Forelimb muscle (tissue), 1 donor: ENCODE data around the gene D2HGDH. TPM values are rescaled to one million over a fixed set of nuclear protein-coding genes. Genes with fewer than 3 reads are reported as not detected.
"Not testable (repeated sequence)": the region's sequence is repeated elsewhere in the genome, so short reads cannot be mapped to it uniquely, and the experiment has no call there.

Source experiments
- DNase-seq: peaks from one replicate; pipeline ENCODE4 v3.0.0-alpha.2; 2013; ENCODE audit warnings: low read depth
- polyA plus RNA-seq: library from polyadenylated mRNA; unstranded; fragments of 120-200 nt; gene quantifications from one replicate; pipeline ENCODE4 v1.2.1, GENCODE V29; 2013; ENCODE audit not compliant: insufficient read length

Gene D2HGDH
- polyA plus RNA-seq, 1 donor = 24.9 TPM

- no peak for DNase-seq
Observed at GRCh38 chr2:241724975-241725870, 9.2 kb upstream of the D2HGDH start.

DNA sequence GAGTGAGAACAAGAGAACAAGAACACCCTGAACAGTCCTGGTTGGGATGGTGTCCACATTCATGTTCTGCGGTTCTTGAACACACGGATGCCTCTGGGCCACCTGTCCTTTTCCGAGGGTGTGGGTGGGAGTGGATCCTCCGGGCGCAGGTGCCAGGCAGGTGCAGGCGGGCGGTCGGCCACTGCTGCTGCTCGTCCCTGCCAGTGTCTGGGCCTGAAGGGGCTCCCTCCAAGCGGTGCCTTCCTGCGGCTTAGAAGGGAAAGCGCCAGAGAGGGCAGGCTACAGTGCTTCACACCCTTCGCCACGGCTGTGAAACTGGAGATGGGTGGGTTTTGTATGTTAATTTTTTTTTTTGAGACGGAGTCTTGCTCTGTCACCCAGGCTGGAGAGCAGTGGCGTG, 8.0 kb upstream of the D2HGDH start:
- DNase-seq = no peak

DNA sequence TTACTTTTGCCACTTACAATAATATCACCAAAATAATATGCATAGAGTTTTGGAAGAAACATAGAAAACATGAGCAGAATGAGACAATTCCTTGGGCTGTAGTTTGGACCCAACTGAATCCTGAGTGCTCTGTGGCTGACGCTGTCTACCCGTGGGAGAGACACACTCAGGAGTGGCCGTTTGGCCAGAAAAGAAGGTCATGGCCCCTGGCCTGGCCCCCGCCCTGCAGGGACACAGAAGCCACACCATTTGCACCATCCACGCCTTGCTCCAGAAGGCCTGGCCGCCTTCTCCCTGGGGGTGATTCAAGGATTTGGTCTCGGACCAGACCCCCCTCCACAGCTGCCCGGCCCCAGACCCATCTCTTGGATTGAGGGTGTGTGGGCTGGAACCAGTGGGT, 6.4 kb upstream of the D2HGDH start:
- DNase-seq = no peak

DNA sequence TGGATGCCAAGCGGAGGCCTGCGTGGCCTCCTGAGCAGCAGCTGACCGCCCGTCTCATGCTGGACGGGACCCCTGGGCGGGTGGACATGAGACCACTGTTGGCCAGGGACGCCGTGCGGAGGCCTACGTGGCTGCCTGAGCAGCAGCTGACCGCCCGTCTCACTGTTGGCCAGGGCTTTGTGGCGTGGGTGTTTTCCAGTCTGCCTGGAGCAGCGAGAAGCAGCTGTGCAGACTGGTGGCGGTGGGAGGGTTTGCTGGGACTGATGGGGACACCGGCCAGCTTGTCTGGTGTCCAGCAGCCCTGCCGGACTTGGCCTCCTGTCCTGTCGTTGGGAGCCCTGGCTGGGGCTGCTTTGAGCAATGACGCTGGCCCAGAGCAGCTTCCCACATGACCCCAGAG, 5.8 kb upstream of the D2HGDH start:
- DNase-seq = no peak

DNA sequence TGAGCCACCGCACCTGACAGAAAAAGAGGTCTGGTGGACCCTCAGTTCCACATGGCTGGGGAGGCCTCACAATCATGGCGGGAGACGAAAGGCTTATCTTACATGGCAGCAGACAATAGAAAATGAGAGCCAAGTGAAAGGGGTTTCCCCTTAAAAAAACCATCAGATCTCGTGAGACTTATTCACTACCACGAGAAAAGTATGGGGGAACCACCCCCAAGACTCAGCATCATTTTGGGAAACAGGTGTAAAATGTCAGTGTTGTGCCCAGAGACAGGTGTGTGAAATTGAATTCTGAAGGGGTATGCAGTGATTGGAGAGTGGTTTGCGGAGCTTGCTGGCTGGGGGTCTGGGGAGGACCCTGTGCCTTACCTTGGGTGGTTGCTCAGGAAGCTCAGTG, 4.6 kb upstream of the D2HGDH start:
- DNase-seq = no peak

DNA sequence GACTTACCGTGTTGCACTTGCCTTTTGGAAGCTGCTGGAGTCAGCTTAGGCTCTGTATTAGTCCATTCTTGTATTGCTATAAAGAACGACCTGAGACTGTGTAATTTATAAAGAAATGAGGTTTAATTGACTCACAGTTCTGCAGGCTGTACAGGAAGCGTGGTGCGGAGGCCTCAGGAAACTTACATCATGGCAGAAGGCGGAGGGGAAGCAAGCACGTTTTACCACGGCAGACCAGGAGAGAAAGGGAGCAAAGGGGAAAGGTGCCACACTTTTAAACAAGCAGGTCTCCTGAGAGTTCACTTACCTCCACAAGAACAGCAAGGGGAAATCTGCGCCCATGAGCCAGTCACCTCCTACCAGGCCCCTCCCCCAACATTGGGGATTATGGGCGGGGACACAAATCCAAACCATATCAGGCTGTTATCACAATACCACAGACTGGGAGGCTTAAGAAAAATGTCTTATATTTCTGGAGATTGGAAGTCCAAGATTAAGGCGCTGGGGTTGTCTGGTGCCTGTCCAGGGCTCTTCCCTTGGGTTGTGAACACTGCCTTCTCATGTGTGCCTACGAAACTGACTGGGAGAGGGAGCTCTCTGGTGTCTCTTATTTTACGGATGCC, 3.6 kb upstream of the D2HGDH start:
- DNase-seq = no peak

DNA sequence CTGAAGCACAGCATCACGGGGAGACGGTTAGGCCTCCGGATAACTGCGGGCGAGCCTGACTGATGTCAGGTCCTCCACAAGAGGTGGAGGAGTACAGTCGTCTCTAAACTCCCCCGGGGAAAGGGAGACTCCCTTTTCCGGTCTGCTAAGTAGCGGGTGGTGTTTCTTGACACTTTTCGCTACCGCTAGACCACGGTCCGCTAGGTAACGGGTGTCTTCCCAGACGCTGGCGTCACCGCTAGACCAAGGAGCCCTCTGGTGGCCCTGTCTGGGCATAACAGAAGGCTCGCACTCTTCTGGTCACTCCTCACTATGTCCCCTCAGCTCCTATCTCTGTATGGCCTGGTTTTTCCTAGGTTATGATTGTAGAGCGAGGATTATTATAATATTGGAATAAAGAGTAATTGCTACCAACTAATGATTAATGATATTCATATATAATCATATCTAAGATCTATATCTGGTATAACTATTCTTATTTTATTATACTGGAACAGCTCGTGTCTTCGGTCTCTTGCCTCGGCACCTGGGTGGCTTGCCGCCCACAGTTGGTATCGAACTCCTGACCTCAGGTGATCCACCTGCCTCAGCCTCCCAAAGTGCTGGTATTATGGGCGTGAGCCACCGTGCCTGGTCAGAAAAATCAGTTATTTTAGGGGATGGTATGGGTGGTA, 1.8 kb upstream of the D2HGDH start:
- not testable (repeated sequence) for DNase-seq

- DNase-seq = no peak
Observed at GRCh38 chr2:241733391-241734207, 831 bp upstream of the D2HGDH start.

DNA sequence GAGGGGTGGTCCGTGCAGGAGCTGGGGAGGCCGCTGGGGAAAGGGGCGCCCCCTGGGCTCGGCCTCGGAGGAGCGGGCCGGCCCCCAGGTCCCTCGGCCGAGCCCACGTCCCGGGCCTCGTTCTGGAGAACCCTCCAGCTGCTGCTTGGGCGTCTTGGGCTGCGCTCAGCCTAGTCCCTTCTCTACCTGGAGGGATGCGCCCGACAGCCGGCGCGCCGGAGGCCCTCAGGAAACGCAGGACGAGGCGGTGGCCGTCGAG, 293 bp upstream of the D2HGDH start:
- no peak for DNase-seq

DNA sequence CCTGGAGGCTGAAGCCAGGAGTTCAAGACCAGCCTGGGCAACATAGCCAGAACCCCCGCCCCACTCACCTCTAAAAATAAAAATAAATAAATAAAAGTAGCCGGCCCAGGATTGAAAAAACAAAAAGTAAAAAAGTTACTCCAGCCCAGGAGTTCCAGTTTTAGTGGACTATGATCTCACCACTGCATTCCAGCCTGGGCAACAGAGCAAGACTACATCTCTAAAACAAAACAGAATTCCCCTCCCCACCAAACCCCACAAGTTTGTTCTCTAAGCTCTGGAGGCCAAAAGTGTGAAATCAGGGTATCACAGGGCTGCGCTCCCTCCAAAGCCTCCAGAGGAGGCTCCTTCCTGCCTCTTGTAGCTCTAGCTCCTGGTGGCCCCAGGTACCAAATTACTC, 1.7 kb downstream of the D2HGDH start:
- DNase-seq = no peak

GRCh38 chr2:241738040-241738686, 3.7 kb downstream of the D2HGDH start:
- DNase-seq = no peak

DNA sequence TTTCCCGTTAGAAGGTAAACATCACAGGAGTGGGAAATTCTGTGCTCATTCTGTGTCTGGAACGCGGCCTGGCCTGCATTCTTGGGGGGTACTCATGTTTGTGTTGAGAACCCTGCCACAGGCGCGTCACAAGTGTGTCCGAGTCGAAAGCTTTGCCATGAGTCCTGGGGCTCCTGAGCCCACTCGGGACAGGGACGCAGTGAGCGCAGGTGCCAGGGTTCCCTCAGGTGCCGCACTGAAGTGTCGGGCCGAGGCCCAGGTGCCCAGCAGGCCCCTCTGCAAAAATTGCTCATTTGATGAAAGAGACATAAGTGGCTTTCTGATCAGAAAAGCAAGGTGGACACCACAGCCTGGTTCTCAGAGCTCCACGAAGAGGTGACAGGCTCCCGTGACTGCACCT, 4.7 kb downstream of the D2HGDH start:
- no peak for DNase-seq

- no peak for DNase-seq
Observed at GRCh38 chr2:241739651-241740050, 5.2 kb downstream of the D2HGDH start.

GRCh38 chr2:241741016-241741415, 6.6 kb downstream of the D2HGDH start:
- DNase-seq = no peak

- no peak for DNase-seq
Observed at GRCh38 chr2:241742320-241742939, 8.0 kb downstream of the D2HGDH start.

DNA sequence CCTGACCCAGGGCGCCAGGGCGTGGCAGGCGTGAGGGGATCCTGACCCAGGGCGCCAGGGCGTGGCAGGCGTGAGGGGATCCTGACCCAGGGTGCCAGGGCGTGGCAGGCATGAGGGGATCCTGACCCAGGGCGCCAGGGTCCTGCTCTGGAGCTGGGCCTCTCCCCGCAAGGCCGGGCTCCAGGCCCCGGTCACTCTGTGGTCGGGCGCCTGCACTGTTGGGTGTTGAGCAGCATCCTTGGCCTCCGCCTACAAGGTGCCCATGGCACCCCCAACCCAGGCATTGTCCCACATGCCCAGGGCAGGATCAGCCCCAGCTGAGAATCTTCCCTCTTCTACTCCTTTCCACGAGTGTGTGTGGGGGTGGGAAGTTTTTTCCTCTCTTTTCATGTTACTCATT, 8.6 kb downstream of the D2HGDH start:
- not testable (repeated sequence) for DNase-seq

GRCh38 chr2:241743620-241744019, 9.2 kb downstream of the D2HGDH start:
- no peak for DNase-seq

GRCh38 chr2:241744028-241744754, 9.8 kb downstream of the D2HGDH start:
- DNase-seq = no peak

DNA sequence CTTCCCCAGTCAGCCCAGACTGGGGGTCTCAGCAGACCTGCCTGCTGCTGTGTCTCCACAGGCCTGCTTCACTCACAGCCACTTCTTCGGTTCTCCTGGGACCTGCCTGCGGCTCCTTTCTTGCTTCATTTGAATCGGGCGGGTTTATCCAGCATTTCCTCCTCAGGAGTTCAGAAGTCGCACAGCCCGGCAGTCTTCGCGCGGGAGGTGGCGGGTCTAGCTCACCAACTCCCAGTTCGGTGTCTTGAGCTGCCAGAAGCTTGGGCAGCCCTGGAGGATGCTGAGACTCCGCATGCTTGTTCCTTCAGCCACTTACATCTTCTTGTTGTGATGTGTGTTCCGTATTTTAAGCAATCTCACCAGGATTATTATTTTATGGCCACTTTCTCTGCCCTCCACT, 10.8 kb downstream of the D2HGDH start:
- DNase-seq = no peak

DNA sequence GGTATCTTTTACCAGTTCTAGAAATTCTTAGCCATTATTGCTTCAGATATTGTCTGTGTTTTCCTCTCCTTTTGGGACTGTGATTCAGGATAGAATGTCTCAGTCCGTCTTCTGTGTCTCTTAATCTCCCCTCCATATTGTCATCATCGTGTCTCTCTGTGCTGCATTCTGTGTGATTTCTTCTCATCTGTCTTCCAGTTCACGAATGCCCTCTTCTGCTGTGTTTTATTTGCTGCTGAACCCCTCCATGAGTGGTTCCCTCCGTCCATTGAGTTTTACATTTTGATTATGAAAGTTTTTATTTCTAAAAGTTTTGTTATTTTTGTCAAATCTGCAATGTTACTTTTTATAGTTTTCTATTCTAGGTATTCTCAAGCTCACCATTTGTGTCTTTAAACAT, 11.7 kb downstream of the D2HGDH start:
- DNase-seq = no peak
